ENCODE measurements around the gene KIAA0825. TPM values are rescaled to one million over a fixed set of nuclear protein-coding genes. Genes with fewer than 3 reads are reported as not detected.

Gene KIAA0825
- total and polyA plus RNA-seq, 2 of the 8 experiments (the other 6 are each of a cell fraction or from before 2014, with no cell fraction given): 0.60 to 1.0 TPM

- H3K27me3 ChIP-seq (replicated peaks in 1 of 4; ENCODE audit: control insufficient read depth in 3 of 4, extremely low read depth in 1 of 4, insufficient read depth in 3 of 4, low read length in 3 of 4): no peaks in the 10 kb centered on the region
- no peak overlapping the region for H2BK15ac ChIP-seq (ENCODE audit: low read length)
- H3K27ac ChIP-seq (ENCODE audit: low read depth, low read length): no peak overlapping the region
- H3K36me3 ChIP-seq (ENCODE audit: control insufficient read depth in 2 of 4, insufficient read depth in 4 of 4, low read length in 3 of 4): no peaks in the 10 kb centered on the region
- POLR2A ChIA-PET (ENCODE audit: partially characterized antibody): no interaction called here
- no peaks in the 10 kb centered on the region for H3K23me2 ChIP-seq (ENCODE audit: low read depth, low read length)
- no peak overlapping the region for H4K91ac ChIP-seq (replicated peaks; ENCODE audit: insufficient read length, low read length)
- H4K20me1 ChIP-seq (replicated peaks in 1 of 2; ENCODE audit: control insufficient read depth in 1 of 2, insufficient read depth in 2 of 2, low read length in 2 of 2): no peaks in the 10 kb centered on the region
- H3K79me1 ChIP-seq (ENCODE audit: low read depth, low read length): no peaks in the 10 kb centered on the region
- no peak overlapping the region for H2BK5ac ChIP-seq (ENCODE audit: low read depth, low read length)
- H2BK120ac ChIP-seq (replicated peaks; ENCODE audit: low read depth, low read length): no peak overlapping the region
- H3K4ac ChIP-seq (replicated peaks; ENCODE audit: insufficient read length, low read depth, low read length): no peak overlapping the region
- H2BK12ac ChIP-seq (ENCODE audit: low read depth, low read length): no peak overlapping the region
- H3K4me1 ChIP-seq (replicated peaks in 1 of 4; ENCODE audit: control insufficient read depth in 3 of 4, insufficient read depth in 4 of 4, low read length in 3 of 4): peaks cover 0 to 2% (median 0%) of the 10 kb centered on the region in 4 experiments; a peak in 2 of 7 replicates
- no peak for FAIRE-seq
- peaks cover 0 to 5% of the 10 kb centered on the region in 2 experiments; a peak in 1 of 4 replicates for H3K79me2 ChIP-seq (ENCODE audit: control insufficient read depth in 1 of 2, insufficient read depth in 2 of 2, low read length in 2 of 2)
- H3K9ac ChIP-seq (replicated peaks in 1 of 4; ENCODE audit: extremely low read depth in 1 of 4, low read depth in 3 of 4, low read length in 3 of 4): no peak overlapping the region
- no peak overlapping the region for H3K14ac ChIP-seq (ENCODE audit: insufficient read length)
- H4K8ac ChIP-seq (ENCODE audit: extremely low read depth, insufficient read depth, low read length): no peak overlapping the region
- no peak overlapping the region for H3K4me3 ChIP-seq (ENCODE audit: extremely low read depth in 1 of 4, insufficient read depth in 2 of 4, low read depth in 3 of 4, low read length in 4 of 4)
- no peak overlapping the region for H3K4me2 ChIP-seq (ENCODE audit: insufficient read depth in 1 of 2, low read depth in 2 of 2, low read length in 2 of 2)
- no peak overlapping the region for H2AFZ ChIP-seq (ENCODE audit: low read length)
- no peak for DNase-seq (ENCODE audit: low read depth in 1 of 2, low spot score in 2 of 2)
- H2AK5ac ChIP-seq (ENCODE audit: low read depth, low read length): no peak overlapping the region
- CTCF ChIA-PET (ENCODE audit: partially characterized antibody): interaction anchor here (1.3 kb wide), 1 partner anchor 9 kb away, joined by 3 read pairs; no protein-coding TSS in a partner anchor
- H3K18ac ChIP-seq (ENCODE audit: extremely low read depth, low read length): no peak overlapping the region
- H3K23ac ChIP-seq (ENCODE audit: insufficient read length): no peak overlapping the region
- H4K5ac ChIP-seq (ENCODE audit: insufficient read length, low read depth, low read length): no peak overlapping the region
- no peak overlapping the region for H3K56ac ChIP-seq (replicated peaks; ENCODE audit: insufficient read length, low read depth, low read length)
- WGBS, 2 experiments (ENCODE audit: extremely low coverage in 1 of 2, insufficient coverage in 1 of 2, insufficient read length in 1 of 2, insufficient replicate concordance in 2 of 2, low coverage in 1 of 2, low lambda C conversion rate in 2 of 2, missing lambda C conversion rate in 1 of 2): 100% methylated on average over 1 of the region's 1 CpG; no CpG with 5 or more reads in 1 of the 2 experiments
- no peak overlapping the region for H2BK20ac ChIP-seq (ENCODE audit: low read length)
- no peaks in the 10 kb centered on the region for H3K9me3 ChIP-seq (ENCODE audit: insufficient read depth in 2 of 2, low read depth in 1 of 2, low read length in 1 of 2)
- no peak for TF ChIP-seq EGR1 (IDR thresholded peaks at IDR 0.05; ENCODE audit: borderline replicate concordance, low read depth, low read length)
- no peak for TF ChIP-seq SP1 (IDR thresholded peaks at IDR 0.05; ENCODE audit: low read depth, low read length)
- no peak for TF ChIP-seq EZH2 (IDR thresholded peaks at IDR 0.05; ENCODE audit: low read depth, low read length, severe bottlenecking)
- TF ChIP-seq YY1 (IDR thresholded peaks at IDR 0.05; ENCODE audit: low read depth, low read length): no peak
- TF ChIP-seq BACH1 (IDR thresholded peaks at IDR 0.05; ENCODE audit: low read length): no peak
- no peak for TF ChIP-seq BRCA1 (IDR thresholded peaks at IDR 0.05; ENCODE audit: low read depth, low read length)
- TF ChIP-seq GTF2F1 (IDR thresholded peaks at IDR 0.05; ENCODE audit: borderline replicate concordance, low read depth, low read length): no peak
- TF ChIP-seq NANOG (IDR thresholded peaks at IDR 0.05; ENCODE audit: insufficient read depth, low read depth, low read length, poor library complexity, severe bottlenecking): no peak
Measured at GRCh38 chr5:94161801-94162200, 456.6 kb downstream of the KIAA0825 start.
